Measurements from ENCODE around the gene CMIP.

DNA sequence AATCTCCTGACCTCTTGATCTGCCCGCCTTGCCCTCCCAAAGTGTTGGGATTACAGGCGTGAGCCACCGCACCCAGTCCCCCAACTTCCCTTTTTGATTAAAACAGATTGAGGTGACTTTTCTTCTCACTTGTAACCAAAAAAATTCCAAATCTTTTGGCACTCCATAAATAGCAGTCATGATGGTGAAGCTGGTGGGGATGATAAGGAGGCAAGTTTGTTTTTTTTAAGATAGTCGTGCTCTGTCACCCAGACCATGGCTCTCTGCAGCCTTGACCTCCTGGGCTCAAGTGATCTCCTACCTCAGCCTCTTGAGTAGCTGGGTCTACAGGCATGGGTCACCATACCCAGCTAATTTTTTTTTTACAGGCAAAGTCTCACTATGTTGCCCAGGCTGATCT is 299.8 kb downstream of the CMIP start:
- TF ChIP-seq POLR2AphosphoS5 (IDR thresholded peaks at IDR 0.05): no peak
- TF ChIP-seq, protein P1, sequence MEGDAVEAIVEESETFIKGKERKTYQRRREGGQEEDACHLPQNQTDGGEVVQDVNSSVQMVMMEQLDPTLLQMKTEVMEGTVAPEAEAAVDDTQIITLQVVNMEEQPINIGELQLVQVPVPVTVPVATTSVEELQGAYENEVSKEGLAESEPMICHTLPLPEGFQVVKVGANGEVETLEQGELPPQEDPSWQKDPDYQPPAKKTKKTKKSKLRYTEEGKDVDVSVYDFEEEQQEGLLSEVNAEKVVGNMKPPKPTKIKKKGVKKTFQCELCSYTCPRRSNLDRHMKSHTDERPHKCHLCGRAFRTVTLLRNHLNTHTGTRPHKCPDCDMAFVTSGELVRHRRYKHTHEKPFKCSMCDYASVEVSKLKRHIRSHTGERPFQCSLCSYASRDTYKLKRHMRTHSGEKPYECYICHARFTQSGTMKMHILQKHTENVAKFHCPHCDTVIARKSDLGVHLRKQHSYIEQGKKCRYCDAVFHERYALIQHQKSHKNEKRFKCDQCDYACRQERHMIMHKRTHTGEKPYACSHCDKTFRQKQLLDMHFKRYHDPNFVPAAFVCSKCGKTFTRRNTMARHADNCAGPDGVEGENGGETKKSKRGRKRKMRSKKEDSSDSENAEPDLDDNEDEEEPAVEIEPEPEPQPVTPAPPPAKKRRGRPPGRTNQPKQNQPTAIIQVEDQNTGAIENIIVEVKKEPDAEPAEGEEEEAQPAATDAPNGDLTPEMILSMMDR (IDR thresholded peaks at IDR 0.05; ENCODE audit: poor library complexity, severe bottlenecking): no peak
